Tibial artery (tissue), 4 donors: ENCODE results near the gene EXO1.
A peak's percentile ranks its signal among the peaks of the same experiment; 100 is the strongest.

ENCODE experiments used
- DNase-seq, 2 donors: peaks; one replicate each; pipeline ENCODE4 v3.0.0-alpha.2; 2019
- H3K27ac ChIP-seq, 2 donors: fragments of 200-600 bp; sonication (generic) in 1 of 2; 1 replicate in 1 of 2; 2 replicates in 1 of 2; pipeline ENCODE4 v1.5.1; 2018 to 2019; ENCODE audit warnings: mild to moderate bottlenecking in 1 of 2
- H3K27me3 ChIP-seq, 2 donors: fragments of 200-600 bp; sonication (generic) in 1 of 2; one replicate each; pipeline versions ENCODE4 v1.5.1 to v1.6.0; 2016 to 2019
- H3K36me3 ChIP-seq, 3 donors: fragments of 200-600 bp; sonication (generic) in 2 of 3; one replicate each; pipeline ENCODE4 v1.5.1; 2016 to 2019; ENCODE audit warnings: mild to moderate bottlenecking in 2 of 3
- H3K4me1 ChIP-seq, 4 donors: fragments of 200-600 bp; sonication (generic) in 2 of 4; 1 replicate in 3 of 4; 2 replicates in 1 of 4; pipeline ENCODE4 v1.5.1; 2016 to 2019
- H3K4me3 ChIP-seq, 2 donors: fragments of 200-600 bp; sonication (generic) in 1 of 2; 1 replicate in 1 of 2; 2 replicates in 1 of 2; pipeline ENCODE4 v1.5.1; 2018 to 2019; ENCODE audit warnings: mild to moderate bottlenecking in 2 of 2
- H3K9me3 ChIP-seq, 3 donors: fragments of 200-600 bp; sonication (generic) in 1 of 3; one replicate each; pipeline ENCODE4 v1.5.1; 2016 to 2019
- intact Hi-C: fragments of 100-400 bp; cut with DNase I; formaldehyde crosslinking; loops from one replicate; pipeline ENCODE4 v1.15.0; 2023; ENCODE audit warnings: low total_unique reads
- TF ChIP-seq, protein P1 (sequence below), 2 experiments: fragments of 200-600 bp in 1 of 2; fragments of 450-650 bp in 1 of 2; IDR thresholded peaks; one replicate each; pipeline ENCODE4 v1.5.1; 2017 to 2019; ENCODE audit warnings: antibody characterized with exemption in 2 of 2, mild to moderate bottlenecking in 1 of 2, moderate library complexity in 1 of 2

The EXO1 gene

DNA sequence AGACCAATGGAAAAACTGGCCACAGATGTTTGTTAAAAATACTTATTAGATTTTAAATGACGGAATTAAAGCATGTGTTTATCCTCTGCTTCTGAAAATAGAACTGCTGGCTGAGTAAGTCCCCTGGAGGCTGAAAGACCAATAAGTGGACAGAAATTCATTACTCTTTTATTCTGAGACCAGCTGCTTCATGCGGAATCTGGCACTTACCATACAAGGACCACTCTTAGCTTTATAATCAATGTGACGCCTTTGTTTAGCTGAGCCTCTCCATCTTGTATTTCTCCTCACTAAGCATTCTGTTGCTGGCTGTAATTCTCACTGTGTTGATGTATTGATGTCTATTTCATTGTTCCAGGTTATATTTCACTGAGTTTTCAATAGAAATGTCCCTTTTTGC lies 6.3 kb upstream of the EXO1 start:
- intact Hi-C loops, result no loop called here
- H3K27ac ChIP-seq, result no peak overlapping the region
- DNase-seq, result no peak
- no peaks in the 10 kb centered on the region for H3K9me3 ChIP-seq
- TF ChIP-seq, protein P1, sequence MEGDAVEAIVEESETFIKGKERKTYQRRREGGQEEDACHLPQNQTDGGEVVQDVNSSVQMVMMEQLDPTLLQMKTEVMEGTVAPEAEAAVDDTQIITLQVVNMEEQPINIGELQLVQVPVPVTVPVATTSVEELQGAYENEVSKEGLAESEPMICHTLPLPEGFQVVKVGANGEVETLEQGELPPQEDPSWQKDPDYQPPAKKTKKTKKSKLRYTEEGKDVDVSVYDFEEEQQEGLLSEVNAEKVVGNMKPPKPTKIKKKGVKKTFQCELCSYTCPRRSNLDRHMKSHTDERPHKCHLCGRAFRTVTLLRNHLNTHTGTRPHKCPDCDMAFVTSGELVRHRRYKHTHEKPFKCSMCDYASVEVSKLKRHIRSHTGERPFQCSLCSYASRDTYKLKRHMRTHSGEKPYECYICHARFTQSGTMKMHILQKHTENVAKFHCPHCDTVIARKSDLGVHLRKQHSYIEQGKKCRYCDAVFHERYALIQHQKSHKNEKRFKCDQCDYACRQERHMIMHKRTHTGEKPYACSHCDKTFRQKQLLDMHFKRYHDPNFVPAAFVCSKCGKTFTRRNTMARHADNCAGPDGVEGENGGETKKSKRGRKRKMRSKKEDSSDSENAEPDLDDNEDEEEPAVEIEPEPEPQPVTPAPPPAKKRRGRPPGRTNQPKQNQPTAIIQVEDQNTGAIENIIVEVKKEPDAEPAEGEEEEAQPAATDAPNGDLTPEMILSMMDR (IDR thresholded peaks at IDR 0.05), result no peak
- H3K4me1 ChIP-seq, result no peaks in the 10 kb centered on the region
- H3K36me3 ChIP-seq, result no peaks in the 10 kb centered on the region
- H3K27me3 ChIP-seq, result no peaks in the 10 kb centered on the region
- no peak overlapping the region for H3K4me3 ChIP-seq

DNA sequence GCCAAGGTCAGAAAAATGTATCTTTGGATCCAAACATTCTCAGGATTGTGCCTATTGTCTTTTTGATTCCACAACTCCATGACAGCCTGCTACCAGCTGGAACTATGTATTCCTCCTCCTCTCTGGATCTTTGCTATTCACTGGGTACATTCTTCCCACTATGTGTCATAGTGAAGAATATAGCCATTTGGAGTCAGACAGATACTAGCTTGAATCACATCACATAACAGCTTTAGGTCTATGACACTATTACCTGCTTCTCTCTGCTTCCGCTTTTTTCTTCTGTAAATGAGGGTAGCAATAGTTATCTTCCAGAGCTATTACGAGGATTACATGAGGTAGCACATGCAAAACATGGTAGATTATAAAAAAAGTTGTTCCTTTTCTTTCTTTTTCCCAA lies 5.4 kb upstream of the EXO1 start:
- Histone ChIP-seq H3K4me1 (peaks cover 0 to 4% (median 0%) of the 10 kb centered on the region in 4 donors), H3K36me3 (no peaks in the 10 kb centered on the region), H3K9me3 (no peaks in the 10 kb centered on the region), H3K4me3 (no peak overlapping the region), H3K27ac (no peak overlapping the region), H3K27me3 (no peaks in the 10 kb centered on the region)
- no peak for DNase-seq
- TF ChIP-seq, protein P1 (IDR thresholded peaks at IDR 0.05), result no peak
- intact Hi-C loops, result no loop called here

DNA sequence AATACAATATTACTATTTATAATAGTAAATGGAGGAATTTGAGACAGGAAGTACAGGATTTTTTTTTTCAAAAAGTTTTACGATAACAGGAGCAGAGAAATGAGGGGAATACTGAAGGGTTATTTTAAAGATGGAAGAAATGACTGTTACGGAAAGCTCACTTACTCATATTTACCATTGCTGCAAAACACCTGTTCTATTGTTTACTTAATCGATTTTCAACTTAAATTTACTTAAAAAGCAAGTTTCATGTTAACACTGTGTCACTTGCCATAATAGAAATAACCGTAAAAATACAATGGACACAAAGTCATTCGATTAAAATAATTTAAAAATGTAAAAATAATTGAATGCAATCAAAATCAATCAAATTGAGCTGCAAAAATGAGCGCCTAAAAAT lies 3.4 kb upstream of the EXO1 start:
- Histone ChIP-seq H3K36me3 (no peaks in the 10 kb centered on the region), H3K27me3 (no peaks in the 10 kb centered on the region), H3K4me1 (peaks cover 0 to 10% (median 6%) of the 10 kb centered on the region in 4 donors), H3K4me3 (no peak overlapping the region), H3K9me3 (no peaks in the 10 kb centered on the region), H3K27ac (no peak overlapping the region)
- no peak for DNase-seq
- TF ChIP-seq, protein P1 (IDR thresholded peaks at IDR 0.05), result no peak
- intact Hi-C loops, result no loop called here

DNA sequence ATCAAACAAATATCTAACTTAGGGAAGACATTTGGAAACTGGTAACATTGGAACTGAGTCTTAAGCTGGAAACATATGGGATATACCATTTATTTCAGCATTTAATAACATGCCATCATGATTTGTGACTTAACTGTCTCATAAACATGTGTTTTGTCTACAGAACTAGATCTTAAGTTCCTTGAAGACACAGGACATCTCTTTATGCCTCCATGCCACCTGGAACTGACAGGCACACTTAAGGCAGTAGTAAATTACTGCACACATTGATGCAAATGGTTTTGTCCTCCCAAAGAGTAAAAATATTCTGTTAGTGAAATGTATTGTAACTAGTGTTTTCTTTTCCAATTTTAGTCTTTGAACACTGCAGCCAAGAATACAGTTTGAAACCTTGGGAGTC lies 1.6 kb upstream of the EXO1 start:
- Histone ChIP-seq H3K4me1 (peaks cover 0 to 10% (median 6%) of the 10 kb centered on the region in 4 donors), H3K27me3 (no peaks in the 10 kb centered on the region), H3K36me3 (no peaks in the 10 kb centered on the region), H3K27ac (no peak overlapping the region), H3K4me3 (no peak overlapping the region), H3K9me3 (no peaks in the 10 kb centered on the region)
- intact Hi-C loops, result loop anchor here (5.0 kb wide), 1 partner anchor 319 kb away; no protein-coding TSS in a partner anchor
- TF ChIP-seq, protein P1 (IDR thresholded peaks at IDR 0.05), result no peak
- no peak for DNase-seq

DNA sequence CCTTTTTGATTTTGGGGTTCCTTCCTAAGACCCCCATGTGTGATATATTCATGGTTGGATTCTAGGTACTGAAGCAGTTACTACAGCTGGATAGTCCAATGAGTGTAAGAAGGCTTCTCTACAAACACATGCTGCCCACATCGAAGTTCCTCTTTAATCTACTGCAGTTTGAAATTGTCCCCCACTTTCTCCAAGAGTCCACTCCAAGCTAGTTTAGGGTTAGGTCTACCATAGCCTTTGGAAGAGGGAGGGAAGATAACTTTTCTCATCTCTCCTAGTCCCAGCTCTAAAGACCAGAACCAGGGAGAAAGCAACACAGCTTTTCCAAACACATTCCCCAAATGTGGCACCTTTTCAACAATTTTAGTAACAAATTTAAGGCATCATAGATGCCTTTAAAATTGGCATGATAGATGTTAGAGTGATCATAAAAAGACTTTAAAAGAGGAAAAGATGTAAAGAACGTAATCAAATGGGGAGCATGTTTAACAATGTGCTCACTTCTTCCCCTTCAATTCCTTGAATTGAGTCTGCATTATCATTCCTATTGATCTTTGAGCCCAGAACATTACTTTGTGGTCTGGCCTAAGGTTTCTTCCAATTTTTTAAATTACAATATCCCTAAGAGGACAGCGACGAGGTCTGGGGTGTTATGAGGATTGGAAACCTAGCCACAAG lies 1.0 kb upstream of the EXO1 start:
- TF ChIP-seq, protein P1 (IDR thresholded peaks at IDR 0.05), result no peak
- intact Hi-C loops, result loop anchor here (5.0 kb wide), 1 partner anchor 320 kb away; no protein-coding TSS in a partner anchor
- Histone ChIP-seq H3K27ac (peak overlapping the region; percentile 97), H3K4me1 (peaks cover 0 to 10% (median 6%) of the 10 kb centered on the region in 4 donors), H3K36me3 (no peaks in the 10 kb centered on the region), H3K4me3 (peak overlapping the region; percentile 72 to 90), H3K9me3 (no peaks in the 10 kb centered on the region), H3K27me3 (no peaks in the 10 kb centered on the region)
- no peak for DNase-seq
